WI38 (cell line): ENCODE results near the gene SLC9A9.

Experiments used
- H3K4me3 ChIP-seq: 2 replicates; pipeline ENCODE4 v1.5.1; 2011; ENCODE audit warnings: low read depth, mild to moderate bottlenecking, control low read depth, low read length
- CTCF ChIP-seq: IDR thresholded peaks from 2 replicates; pipeline ENCODE4 v1.5.1; 2012; ENCODE audit warnings: low read depth, mild to moderate bottlenecking, control low read depth, low read length

The SLC9A9 gene

GRCh38 chr3:143847787-143848631 lies at the start of gene SLC9A9:
Gene SLC9A9, minus strand, starts transcription at chr3:143848468. Its CDS starts 146 bp downstream, at chr3:143848322.
- peak within 1 kb of the TSS; percentile 38 for H3K4me3 ChIP-seq
- no peak for TF ChIP-seq CTCF

GRCh38 chr3:143897576-143898295 lies 49.5 kb upstream of the SLC9A9 start:
- TF ChIP-seq CTCF = no peak
- H3K4me3 ChIP-seq = no peak overlapping the region

- no peak overlapping the region for H3K4me3 ChIP-seq
- TF ChIP-seq CTCF = no peak
Measured at GRCh38 chr3:143896486-143896885, 48.2 kb upstream of the SLC9A9 start.

- TF ChIP-seq CTCF = no peak
- no peak overlapping the region for H3K4me3 ChIP-seq
Measured at GRCh38 chr3:143895805-143896204, 47.5 kb upstream of the SLC9A9 start.

GRCh38 chr3:143888846-143889245 lies 40.6 kb upstream of the SLC9A9 start:
- TF ChIP-seq CTCF = no peak
- H3K4me3 ChIP-seq = no peak overlapping the region

- TF ChIP-seq CTCF = no peak
Measured at GRCh38 chr3:143888166-143888565, 39.9 kb upstream of the SLC9A9 start.

GRCh38 chr3:143885780-143886427 lies 37.6 kb upstream of the SLC9A9 start:
- peak; percentile 47 for TF ChIP-seq CTCF
- no peak overlapping the region for H3K4me3 ChIP-seq

More at GRCh38 chr3:143888166-143888565, 39.9 kb upstream of the SLC9A9 start:
- no peak overlapping the region for H3K4me3 ChIP-seq
